Stimulated activated CD4-positive, alpha-beta T cell treated with anti-CD3 and anti-CD28 coated beads, Interleukin-12 subunit alpha, Interleukin-12 subunit beta, amount 100 ng/mL, for 4 hours (primary cell): ENCODE measurements around the gene TMED1.

ENCODE experiments used
- DNase-seq: peaks from one replicate; pipeline ENCODE4 v3.0.0-alpha.2; 2020

Gene TMED1

DNA sequence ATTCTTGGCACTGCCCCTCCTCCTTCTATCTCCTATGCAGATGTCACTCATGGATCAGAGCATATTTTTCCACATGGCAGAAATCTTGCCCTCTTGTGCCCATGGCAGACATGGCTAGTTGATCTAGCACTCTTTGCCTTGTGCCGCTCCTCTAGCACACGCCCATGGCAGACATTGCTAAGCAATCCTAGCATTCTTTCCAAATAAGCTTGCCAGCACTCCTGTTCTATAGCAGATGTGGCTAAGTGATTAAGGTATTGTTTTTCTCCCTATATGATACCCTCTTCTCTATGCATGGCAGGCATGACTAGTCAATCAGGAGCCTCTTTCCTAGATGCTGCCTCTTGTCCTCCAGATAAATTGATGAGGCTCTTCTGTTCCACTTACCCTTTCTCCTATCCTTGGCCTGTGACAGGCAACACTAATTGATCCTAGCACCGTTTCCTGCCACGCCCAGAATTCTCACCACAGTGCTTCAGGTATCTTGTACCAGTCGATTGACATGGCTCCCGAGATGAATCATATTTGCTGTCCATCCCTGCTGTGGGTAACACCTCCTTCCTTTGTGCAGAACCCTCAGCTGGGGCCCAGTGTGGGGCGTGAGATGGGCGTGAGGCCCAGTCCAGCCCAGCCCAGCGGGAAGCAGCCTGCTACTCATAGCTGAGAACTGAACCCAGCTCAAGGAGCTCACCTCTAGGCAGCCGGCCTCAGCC lies 26.9 kb downstream of the TMED1 start:
- DNase-seq: no peak

DNA sequence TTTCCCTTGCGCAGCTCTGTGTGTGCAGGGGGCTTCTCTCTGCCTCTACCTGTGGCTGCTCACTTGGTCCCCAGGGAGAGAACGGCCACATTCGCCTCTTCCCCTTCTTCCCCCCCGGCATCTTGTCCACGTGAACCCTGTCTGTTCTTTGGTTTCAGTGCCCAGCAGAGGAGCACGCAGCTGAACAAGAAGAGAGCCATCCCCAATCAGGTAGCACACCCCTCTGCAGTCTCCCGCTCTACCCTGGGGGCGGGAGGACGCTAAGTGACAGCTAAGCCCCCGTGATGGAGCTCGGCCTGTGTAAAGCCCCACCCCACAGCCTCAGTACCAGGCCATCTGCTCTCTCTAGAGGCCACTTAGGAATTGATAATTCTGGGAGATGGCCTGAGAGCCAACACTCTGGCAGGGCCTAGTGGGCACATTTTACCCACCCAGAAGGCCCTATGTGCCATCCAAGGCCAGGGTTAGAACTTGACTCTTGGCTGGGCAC lies 30.2 kb downstream of the TMED1 start:
- no peak for DNase-seq

DNA sequence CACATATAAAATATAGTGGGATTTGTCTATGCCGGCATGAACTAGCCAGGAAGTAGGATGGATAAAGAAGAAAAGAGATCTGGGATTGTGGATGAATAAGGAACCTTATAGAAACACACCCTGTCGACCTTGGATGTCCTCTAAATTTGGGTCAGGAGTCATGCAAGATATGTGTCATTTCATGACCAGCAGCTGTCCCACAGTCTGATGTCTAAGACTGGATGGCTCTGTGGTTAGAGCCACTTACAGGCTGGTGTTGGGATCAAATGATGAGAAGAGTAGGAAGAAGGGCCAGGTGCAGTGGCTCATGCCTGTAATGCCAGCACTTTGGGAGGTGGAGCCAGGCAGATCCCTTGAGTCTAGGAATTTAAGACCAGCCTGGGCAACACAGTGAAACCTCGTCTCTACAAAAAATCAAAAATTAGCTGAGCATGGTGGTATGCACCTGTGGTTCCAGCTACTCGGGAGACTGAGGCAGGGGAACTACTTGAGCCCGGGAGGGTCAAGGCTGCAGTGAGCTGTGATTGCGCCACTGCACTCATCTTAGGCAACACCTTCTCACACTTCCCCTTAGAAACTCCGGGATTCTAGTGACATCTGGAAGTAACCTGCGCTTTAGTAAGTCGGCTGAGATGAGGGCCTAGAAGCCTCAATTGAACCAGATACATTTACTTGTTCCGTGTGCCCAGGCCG lies 30.8 kb downstream of the TMED1 start:
- no peak for DNase-seq

DNA sequence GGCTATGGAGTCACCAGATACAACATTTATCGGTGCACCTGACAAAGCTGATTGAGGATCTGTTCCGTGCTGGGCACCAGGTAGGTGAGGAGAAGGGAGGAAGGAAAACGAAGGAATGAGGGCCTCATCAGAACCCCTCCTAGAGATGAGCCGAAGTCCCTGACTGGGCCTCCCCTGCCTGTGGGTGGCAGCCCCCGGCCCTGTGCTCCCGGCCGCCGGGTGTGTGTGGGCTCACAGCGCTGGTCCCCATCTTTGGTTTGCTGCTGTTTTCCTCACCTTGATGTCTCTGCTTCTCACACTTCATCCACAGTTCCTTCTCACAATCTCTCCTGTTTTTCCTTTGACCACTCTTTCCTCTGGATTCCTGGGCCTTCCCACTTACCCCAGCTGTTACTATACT lies 32.8 kb downstream of the TMED1 start:
- DNase-seq: no peak

DNA sequence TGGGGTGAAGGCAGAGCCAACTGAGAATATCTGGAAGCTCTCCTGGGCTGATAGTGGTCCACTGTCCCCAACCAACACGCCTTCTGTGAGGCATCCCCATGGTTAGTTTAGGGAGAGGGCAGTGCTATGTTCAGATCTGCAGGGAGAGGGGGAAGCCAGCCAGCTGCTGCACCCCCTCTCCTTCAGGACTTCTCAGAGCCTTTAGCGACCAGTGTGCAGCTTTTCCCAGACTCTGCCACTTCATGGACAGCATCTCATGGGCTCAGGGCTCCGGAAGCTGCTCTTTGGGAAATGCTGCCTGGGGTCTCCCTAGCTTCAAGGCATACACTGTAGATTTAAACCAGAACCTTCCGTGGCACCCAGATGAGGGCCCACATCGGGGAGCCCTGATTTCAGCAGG lies 33.5 kb downstream of the TMED1 start:
- DNase-seq: no peak

DNA sequence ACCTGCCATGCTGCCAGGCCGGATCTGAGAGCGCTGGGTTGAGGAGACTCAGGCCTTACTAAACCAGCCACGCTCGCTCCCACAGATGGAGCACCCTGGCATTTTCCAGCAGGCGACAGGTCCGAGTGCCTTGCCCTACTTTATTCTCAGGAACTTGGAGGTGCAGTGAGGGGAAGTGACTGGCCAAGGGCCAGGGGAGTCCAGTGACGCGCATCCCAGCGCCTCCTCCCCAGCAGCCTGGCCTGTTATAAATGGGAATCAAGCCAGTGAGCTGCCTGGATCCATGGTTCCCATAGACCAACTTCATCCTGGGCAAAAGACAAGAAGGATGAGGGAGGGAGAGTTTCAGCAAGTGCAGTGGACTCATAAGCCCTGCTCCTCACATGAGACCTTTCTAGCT lies 35.5 kb downstream of the TMED1 start:
- no peak for DNase-seq

DNA sequence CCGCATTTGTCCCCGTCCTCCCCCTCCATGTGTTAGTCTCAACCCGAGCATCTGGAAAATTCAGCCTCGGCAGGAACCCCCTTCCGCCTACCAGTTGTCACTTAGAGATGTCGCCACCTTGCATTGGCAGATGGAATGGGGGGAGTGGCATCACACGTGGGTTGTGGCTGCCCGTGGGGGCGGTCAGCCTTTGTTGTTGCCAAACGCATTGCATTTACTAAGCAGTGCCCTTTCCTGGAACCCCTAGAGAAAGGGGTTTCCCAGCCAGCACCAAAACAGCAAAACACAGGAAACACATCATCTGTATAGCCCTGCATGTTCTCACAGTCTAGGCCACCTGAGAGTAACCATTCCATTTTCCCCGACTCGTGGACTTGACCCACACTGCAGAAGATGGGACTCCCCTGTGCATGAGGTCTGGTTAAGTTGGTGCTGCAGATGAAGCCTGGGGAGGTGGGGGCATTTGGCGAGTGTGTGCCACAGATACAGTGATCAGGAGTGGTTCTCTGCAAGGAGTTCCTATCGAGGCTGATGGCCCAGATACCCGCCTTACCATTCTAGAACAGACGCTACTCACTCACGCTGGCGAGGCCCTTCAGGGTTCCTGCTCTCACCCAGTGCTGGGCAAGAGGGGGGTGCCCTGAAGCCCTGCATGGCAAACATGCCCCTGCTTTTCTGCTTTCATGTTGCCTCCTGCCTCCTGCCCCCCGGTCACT lies 38.3 kb downstream of the TMED1 start:
- DNase-seq: peak; percentile 72

DNA sequence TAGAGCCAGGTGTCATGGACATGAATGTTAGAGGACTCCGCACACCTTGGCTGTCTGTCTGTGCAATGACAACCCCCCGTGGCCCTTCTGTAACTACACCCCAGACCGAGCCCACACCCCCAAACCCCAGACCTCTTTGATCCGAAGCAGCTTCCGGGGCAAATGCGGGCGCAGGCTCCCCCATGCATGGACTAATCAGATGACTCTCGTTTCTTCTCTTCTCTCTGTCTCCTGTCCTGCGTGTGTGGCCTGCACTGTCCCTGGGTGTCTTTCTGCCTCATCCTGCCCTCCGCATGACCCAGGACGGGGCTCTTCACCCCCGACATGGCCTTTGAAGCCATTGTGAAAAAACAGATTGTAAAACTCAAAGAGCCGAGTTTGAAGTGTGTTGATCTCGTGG lies 38.9 kb downstream of the TMED1 start:
- peak; percentile 4 for DNase-seq

DNA sequence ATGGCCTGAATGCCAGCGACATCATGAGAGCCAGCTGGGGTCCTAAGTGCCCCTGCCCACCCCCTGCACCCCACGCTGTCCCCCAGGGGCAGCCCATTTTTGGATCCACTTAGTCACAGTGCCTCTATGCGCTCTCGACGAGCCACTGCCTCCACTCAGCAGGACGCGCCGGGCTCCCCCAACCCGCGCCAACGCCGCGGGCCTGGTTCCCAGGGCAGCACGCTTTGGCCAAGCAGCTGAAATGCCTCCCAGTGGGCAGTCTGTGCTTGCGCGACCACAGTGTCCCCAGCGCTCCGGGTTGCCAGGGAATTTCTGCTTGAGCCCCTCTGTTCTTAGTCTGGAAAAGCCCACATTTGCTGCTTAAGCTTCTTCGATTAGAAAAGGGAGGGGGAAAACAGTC lies 39.4 kb downstream of the TMED1 start:
- no peak for DNase-seq

DNA sequence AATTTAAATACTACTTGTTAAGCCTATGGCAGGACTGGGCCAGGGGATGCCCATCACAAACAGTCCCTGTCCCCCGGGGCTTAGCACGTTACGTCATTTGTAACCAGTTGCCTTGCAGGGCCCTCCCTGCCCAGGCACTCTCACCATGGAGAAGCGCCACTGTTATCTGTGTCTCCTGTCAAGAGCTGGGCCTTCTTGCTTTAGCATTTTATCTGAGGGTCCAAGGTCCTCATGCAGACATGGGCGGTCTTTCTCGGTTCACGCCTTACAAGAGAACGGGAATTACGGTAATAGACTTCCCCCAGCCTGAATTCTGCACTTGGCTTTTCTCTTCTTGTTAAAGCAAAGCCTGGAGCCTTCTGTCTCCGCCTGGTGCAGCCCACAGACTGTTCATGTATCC lies 46.1 kb downstream of the TMED1 start:
- no peak for DNase-seq

DNA sequence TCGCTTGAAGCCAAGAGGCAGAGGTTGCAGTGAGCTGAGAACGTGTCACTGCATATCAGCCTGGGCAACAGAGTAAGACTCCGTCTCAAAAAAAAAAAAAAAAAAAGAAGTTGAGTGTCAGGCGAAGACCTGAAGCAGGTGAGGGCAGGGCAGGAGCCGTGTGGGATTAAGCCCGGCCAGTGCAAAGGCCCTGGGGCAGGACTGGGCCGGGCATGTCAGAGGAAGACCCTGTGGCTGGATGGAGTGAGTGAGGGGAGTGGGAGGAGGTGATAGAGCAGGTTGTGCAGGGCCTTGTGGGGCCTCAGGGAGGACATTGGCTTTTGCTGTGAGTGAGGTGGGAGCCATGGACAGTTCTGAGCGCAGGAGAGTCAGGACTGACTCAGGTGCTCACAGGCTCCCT lies 47.9 kb downstream of the TMED1 start:
- no peak for DNase-seq

DNA sequence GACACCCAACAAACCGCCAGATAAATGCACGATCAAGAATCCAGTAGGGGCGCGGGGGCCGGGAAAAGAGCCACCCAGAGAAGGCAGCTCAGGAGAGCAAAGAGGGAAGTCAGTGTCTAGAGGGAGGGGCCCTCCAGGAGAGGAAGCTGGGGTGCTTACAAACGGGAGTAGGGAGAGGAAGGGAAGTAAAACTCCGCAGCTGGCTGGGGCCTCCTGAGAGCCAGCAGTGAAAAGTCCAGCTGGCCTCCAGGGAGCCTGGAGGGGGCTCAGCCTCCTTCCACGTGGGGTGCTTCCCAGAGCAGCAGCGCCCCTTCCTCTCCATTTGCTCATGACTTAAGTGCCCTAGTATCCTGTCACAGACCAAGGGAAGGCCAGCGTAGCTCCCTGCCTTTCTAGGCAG lies 51.8 kb downstream of the TMED1 start:
- DNase-seq: no peak

DNA sequence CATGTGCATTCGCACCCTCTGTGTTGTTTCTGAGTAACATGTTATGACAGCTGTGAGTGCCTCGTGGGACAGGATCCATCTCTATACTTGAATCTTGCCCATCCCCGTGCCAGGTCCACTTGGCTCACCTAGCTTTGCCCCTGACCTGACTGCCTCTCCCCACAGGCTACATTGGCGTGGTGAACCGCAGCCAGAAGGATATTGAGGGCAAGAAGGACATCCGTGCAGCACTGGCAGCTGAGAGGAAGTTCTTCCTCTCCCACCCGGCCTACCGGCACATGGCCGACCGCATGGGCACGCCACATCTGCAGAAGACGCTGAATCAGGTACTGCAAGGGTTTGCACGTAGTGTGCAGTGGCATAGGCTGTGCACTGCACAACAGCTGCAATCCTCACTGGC lies 53.2 kb downstream of the TMED1 start:
- no peak for DNase-seq
